Keratinocyte (primary cell): ENCODE results near the gene BBS7. TPM values are rescaled to one million over a fixed set of nuclear protein-coding genes. Genes with fewer than 3 reads are reported as not detected.

ENCODE experiments used
- DNase-seq: peaks from one replicate; pipeline ENCODE4 v3.0.0-alpha.2; 2011; ENCODE audit warnings: low read depth, missing footprints, low spot score
- FAIRE-seq: peaks from 2 replicates; lab custom pipeline; 2011; peaks lifted over from hg19 to GRCh38; lab: Jason Lieb, UNC
- H2AFZ ChIP-seq: 2 replicates; pipeline ENCODE4 v1.6.0; 2012; ENCODE audit warnings: low read length, control low read depth, inconsistent platforms; ENCODE audit not compliant: control insufficient read depth
- H3K27ac ChIP-seq: 2 replicates; pipeline ENCODE4 v1.5.1; 2011; ENCODE audit warnings: low read length; ENCODE audit not compliant: control insufficient read depth, insufficient read depth
- H3K27me3 ChIP-seq: 3 replicates; pipeline ENCODE4 v1.6.0; 2011; ENCODE audit warnings: low read length; ENCODE audit not compliant: control insufficient read depth, insufficient read depth; ENCODE audit errors: extremely low read depth
- H3K36me3 ChIP-seq, 2 experiments: 2 replicates in 1 of 2; 3 replicates in 1 of 2; pipeline ENCODE4 v1.5.1; 2011; ENCODE audit warnings: low read length in 2 of 2, mild to moderate bottlenecking in 1 of 2; ENCODE audit not compliant: control insufficient read depth in 2 of 2, insufficient read depth in 2 of 2; ENCODE audit errors: extremely low read depth in 1 of 2
- H3K4me1 ChIP-seq: 3 replicates; pipeline ENCODE4 v1.5.1; 2011; ENCODE audit warnings: low read length; ENCODE audit not compliant: control insufficient read depth, insufficient read depth; ENCODE audit errors: extremely low read depth
- H3K4me2 ChIP-seq: 3 replicates; pipeline ENCODE4 v1.6.0; 2011; ENCODE audit warnings: low read depth, low read length; ENCODE audit not compliant: control insufficient read depth, insufficient read depth; ENCODE audit errors: extremely low read depth
- H3K4me3 ChIP-seq, 3 experiments: fragments of 200-600 bp in 1 of 3; sonication (generic) in 1 of 3; 2 replicates in 2 of 3; 3 replicates in 1 of 3; pipeline ENCODE4 v1.5.1; 2011 to 2016; ENCODE audit warnings: low read length in 3 of 3, mild to moderate bottlenecking in 3 of 3, control low read depth in 2 of 3, inconsistent platforms in 1 of 3, low read depth in 1 of 3, mixed read lengths in 1 of 3, mixed run types in 1 of 3, moderate library complexity in 1 of 3; ENCODE audit not compliant: control insufficient read depth in 2 of 3, insufficient read depth in 2 of 3; ENCODE audit errors: extremely low read depth in 1 of 3
- H3K79me2 ChIP-seq: 2 replicates; pipeline ENCODE4 v1.6.0; 2012; ENCODE audit warnings: low read length; ENCODE audit not compliant: control insufficient read depth, insufficient read depth
- H3K9ac ChIP-seq: 3 replicates; pipeline ENCODE4 v1.6.0; 2011; ENCODE audit warnings: low read length; ENCODE audit not compliant: control insufficient read depth, insufficient read depth; ENCODE audit errors: extremely low read depth
- H3K9me1 ChIP-seq: 3 replicates; pipeline ENCODE4 v1.6.0; 2011; ENCODE audit warnings: low read length; ENCODE audit not compliant: control insufficient read depth, insufficient read depth; ENCODE audit errors: extremely low read depth
- H3K9me3 ChIP-seq: 2 replicates; pipeline ENCODE4 v1.5.1; 2012; ENCODE audit warnings: low read depth, low read length; ENCODE audit not compliant: control insufficient read depth
- H4K20me1 ChIP-seq: 3 replicates; pipeline ENCODE4 v1.6.0; 2011; ENCODE audit warnings: low read length; ENCODE audit not compliant: control insufficient read depth, insufficient read depth; ENCODE audit errors: extremely low read depth
- CTCF ChIP-seq, 3 experiments: IDR thresholded peaks in 1 of 3; conservative IDR thresholded peaks in 1 of 3; optimal IDR thresholded peaks in 1 of 3; 2 replicates in 2 of 3; 3 replicates in 1 of 3; pipeline versions ENCODE3 to v1.5.1; 2011; ENCODE audit warnings: low read length in 3 of 3, mild to moderate bottlenecking in 3 of 3, moderate library complexity in 2 of 3, control low read depth in 1 of 3, inconsistent platforms in 1 of 3; ENCODE audit not compliant: insufficient read depth in 2 of 3; ENCODE audit errors: extremely low read depth in 1 of 3
- EZH2 ChIP-seq: IDR thresholded peaks from one replicate; pipeline ENCODE4 v1.6.1; 2012; ENCODE audit warnings: inconsistent platforms, mild to moderate bottlenecking, low read length, moderate library complexity
- dilution Hi-C: fragments of 300-500 bp; cut with MboI; formaldehyde crosslinking; loops from one replicate; pipeline ENCODE4 v1.7.0; 2020; ENCODE audit warnings: low sequenced_read_pairs; ENCODE audit not compliant: extremely low pct_ligation_motif_present
- polyA plus RNA-seq, 5 experiments: library from polyadenylated mRNA; depleted of rRNA in 3 of 5; stranded (reverse) in 3 of 5; stranded (forward) in 1 of 5; unstranded in 1 of 5; fragments of >200 nt; gene quantifications; 1 replicate in 1 of 5; 2 replicates in 3 of 5; 3 replicates in 1 of 5; pipeline versions ENCODE4 v1.2.1 to v1.2.3, GENCODE V29; 2011 to 2012; ENCODE audit warnings: missing spikeins in 2 of 5, low read depth in 1 of 5, low replicate concordance in 1 of 5

The BBS7 gene
- polyA plus RNA-seq, 1 donor (not counting 4 experiments of a cell fraction or from before 2014, with no cell fraction given): 34.8 TPM

- H3K79me2 ChIP-seq: peaks cover 30% of the 10 kb centered on the region
- H4K20me1 ChIP-seq: no peaks in the 10 kb centered on the region
- no peak overlapping the region for H3K4me2 ChIP-seq
- no peak for TF ChIP-seq EZH2
- no peak for TF ChIP-seq CTCF (optimal IDR thresholded peaks at IDR 0.05 in 1 of 3, IDR thresholded peaks at IDR 0.05 in 1 of 3, conservative IDR thresholded peaks at IDR 0.05 in 1 of 3; ENCODE audit: extremely low read depth in 1 of 3, insufficient read depth in 2 of 3, low read length in 3 of 3)
- H3K4me1 ChIP-seq: peaks cover 8% of the 10 kb centered on the region
- H2AFZ ChIP-seq: no peak overlapping the region
- dilution Hi-C loops: no loop called here
- H3K9ac ChIP-seq: no peak overlapping the region
- H3K9me1 ChIP-seq: no peaks in the 10 kb centered on the region
- DNase-seq (no peak), FAIRE-seq (no peak)
- H3K9me3 ChIP-seq: no peaks in the 10 kb centered on the region
- peaks cover 2 to 10% of the 10 kb centered on the region in 2 experiments for H3K36me3 ChIP-seq
- H3K4me3 ChIP-seq: no peak overlapping the region
- H3K27ac ChIP-seq: no peak overlapping the region
- H3K27me3 ChIP-seq: no peaks in the 10 kb centered on the region
These were observed 45.3 kb downstream of the BBS7 start for GRCh38 chr4:121824950-121825349.

GRCh38 chr4:121824171-121824527 is 46.1 kb downstream of the BBS7 start:
- Histone ChIP-seq H3K4me2 (peak overlapping the region; percentile 81), H3K36me3 (peaks cover 5 to 9% of the 10 kb centered on the region in 2 experiments), H3K9me3 (no peaks in the 10 kb centered on the region), H3K27me3 (no peaks in the 10 kb centered on the region), H3K4me1 (peaks cover 8% of the 10 kb centered on the region), H3K79me2 (peaks cover 30% of the 10 kb centered on the region), H3K9me1 (no peaks in the 10 kb centered on the region), H4K20me1 (no peaks in the 10 kb centered on the region), H3K9ac (peak overlapping the region; percentile 64), H2AFZ (peak overlapping the region; percentile 96), H3K27ac (peak overlapping the region; percentile 80), H3K4me3 (peak overlapping the region; percentile 63 to 91 (median 74))
- dilution Hi-C loops: no loop called here
- TF ChIP-seq CTCF (optimal IDR thresholded peaks at IDR 0.05 in 1 of 3, IDR thresholded peaks at IDR 0.05 in 1 of 3, conservative IDR thresholded peaks at IDR 0.05 in 1 of 3; ENCODE audit: extremely low read depth in 1 of 3, insufficient read depth in 2 of 3, low read length in 3 of 3) (no peak), EZH2 (no peak)
- DNase-seq: no peak
- peak; percentile 89 for FAIRE-seq
